Esophagus muscularis mucosa (tissue), 4 donors: ENCODE measurements around the gene PDE1C.

ENCODE experiments used
- CTCF ChIP-seq, 3 experiments: fragments of 200-600 bp in 2 of 3; fragments of 450-650 bp in 1 of 3; sonication (generic) in 2 of 3; IDR thresholded peaks; one replicate each; pipeline ENCODE4 v1.5.1; 2017 to 2019; ENCODE audit warnings: antibody characterized with exemption in 3 of 3, mild to moderate bottlenecking in 2 of 3, moderate library complexity in 1 of 3
- EP300 ChIP-seq: sonication (generic); formaldehyde crosslinking; IDR thresholded peaks from one replicate; pipeline ENCODE4 v1.6.1; 2017; ENCODE audit warnings: antibody characterized with exemption
- POLR2A ChIP-seq: fragments of 450-650 bp; IDR thresholded peaks from one replicate; pipeline ENCODE4 v1.6.1; 2017; ENCODE audit warnings: antibody characterized with exemption, moderate library complexity, mild to moderate bottlenecking, low read depth
- POLR2AphosphoS5 ChIP-seq, 2 donors: sonication (generic); formaldehyde crosslinking; IDR thresholded peaks; one replicate each; pipeline ENCODE4 v1.6.1; 2017; ENCODE audit warnings: antibody characterized with exemption in 2 of 2

- TF ChIP-seq CTCF (IDR thresholded peaks at IDR 0.05) (peak; percentile 14 to 55 (median 22)), POLR2AphosphoS5 (IDR thresholded peaks at IDR 0.05) (peak; percentile 35 to 51), EP300 (no peak), POLR2A (no peak)
Observed at GRCh38 chr7:31882187-31882586, 188.0 kb downstream of the PDE1C start.
